HEK293 (cell line): ENCODE measurements around the gene RARRES2.

ENCODE experiments used
- BCL11A ChIP-seq: fragments of 450-650 bp; formaldehyde crosslinking; IDR thresholded peaks from 2 replicates; pipeline ENCODE4 v1.5.1; 2016; ENCODE audit warnings: low read depth, missing biosample characterization, missing genetic modification characterization
- GLI4 ChIP-seq: fragments of 450-650 bp; formaldehyde crosslinking; IDR thresholded peaks from 2 replicates; pipeline ENCODE4 v1.5.1; 2016; ENCODE audit warnings: missing biosample characterization, missing genetic modification characterization
- GLIS1 ChIP-seq: fragments of 450-650 bp; formaldehyde crosslinking; IDR thresholded peaks from 2 replicates; pipeline ENCODE4 v1.5.1; 2016; ENCODE audit warnings: missing biosample characterization, missing genetic modification characterization
- KLF1 ChIP-seq: fragments of 450-650 bp; formaldehyde crosslinking; IDR thresholded peaks from 2 replicates; pipeline ENCODE4 v1.5.1; 2016; ENCODE audit warnings: missing biosample characterization, missing genetic modification characterization
- OSR2 ChIP-seq: fragments of 450-650 bp; formaldehyde crosslinking; IDR thresholded peaks from 2 replicates; pipeline ENCODE4 v1.5.1; 2016; ENCODE audit warnings: missing biosample characterization, missing genetic modification characterization
- PRDM6 ChIP-seq: fragments of 450-650 bp; formaldehyde crosslinking; IDR thresholded peaks from 2 replicates; pipeline ENCODE4 v1.5.1; 2017; ENCODE audit warnings: missing biosample characterization, missing genetic modification characterization
- SALL2 ChIP-seq: fragments of 450-650 bp; formaldehyde crosslinking; IDR thresholded peaks from 2 replicates; pipeline ENCODE4 v1.5.0; 2017; ENCODE audit warnings: missing biosample characterization, mild to moderate bottlenecking, missing genetic modification characterization, borderline replicate concordance
- SP7 ChIP-seq: fragments of 450-650 bp; formaldehyde crosslinking; IDR thresholded peaks from 2 replicates; pipeline ENCODE4 v1.5.1; 2016; ENCODE audit warnings: missing biosample characterization, missing genetic modification characterization
- WT1 ChIP-seq: fragments of 450-650 bp; formaldehyde crosslinking; IDR thresholded peaks from 2 replicates; pipeline ENCODE4 v1.5.1; 2016; ENCODE audit warnings: missing biosample characterization, missing genetic modification characterization
- YY2 ChIP-seq: fragments of 450-650 bp; formaldehyde crosslinking; IDR thresholded peaks from 2 replicates; pipeline ENCODE4 v1.5.1; 2016; ENCODE audit warnings: missing biosample characterization, missing genetic modification characterization
- ZBTB1 ChIP-seq: fragments of 450-650 bp; formaldehyde crosslinking; IDR thresholded peaks from 2 replicates; pipeline ENCODE4 v1.5.1; 2016; ENCODE audit warnings: missing biosample characterization, missing genetic modification characterization
- ZBTB17 ChIP-seq: fragments of 450-650 bp; formaldehyde crosslinking; IDR thresholded peaks from 2 replicates; pipeline ENCODE4 v1.5.1; 2016; ENCODE audit warnings: missing biosample characterization, missing genetic modification characterization
- ZBTB20 ChIP-seq: fragments of 450-650 bp; formaldehyde crosslinking; IDR thresholded peaks from 2 replicates; pipeline ENCODE4 v1.5.1; 2016; ENCODE audit warnings: missing biosample characterization, missing genetic modification characterization
- ZBTB44 ChIP-seq: fragments of 450-650 bp; IDR thresholded peaks from 2 replicates; pipeline ENCODE4 v1.5.1; 2018; ENCODE audit warnings: missing biosample characterization, mild to moderate bottlenecking, missing genetic modification characterization
- ZBTB49 ChIP-seq: fragments of 450-650 bp; formaldehyde crosslinking; IDR thresholded peaks from 2 replicates; pipeline ENCODE4 v1.5.1; 2016; ENCODE audit warnings: missing biosample characterization, missing genetic modification characterization, low read depth
- ZBTB8A ChIP-seq: fragments of 450-650 bp; formaldehyde crosslinking; IDR thresholded peaks from 2 replicates; pipeline ENCODE4 v1.5.1; 2016; ENCODE audit warnings: missing biosample characterization, missing genetic modification characterization
- ZIC2 ChIP-seq: fragments of 450-650 bp; formaldehyde crosslinking; IDR thresholded peaks from 2 replicates; pipeline ENCODE4 v1.5.1; 2016; ENCODE audit warnings: missing biosample characterization, missing genetic modification characterization
- ZNF175 ChIP-seq: fragments of 450-650 bp; formaldehyde crosslinking; IDR thresholded peaks from 2 replicates; pipeline ENCODE4 v1.5.1; 2016; ENCODE audit warnings: missing biosample characterization, missing genetic modification characterization
- ZNF221 ChIP-seq: fragments of 450-650 bp; formaldehyde crosslinking; IDR thresholded peaks from 2 replicates; pipeline ENCODE4 v1.5.1; 2017; ENCODE audit warnings: missing biosample characterization, missing genetic modification characterization, borderline replicate concordance
- ZNF248 ChIP-seq: fragments of 450-650 bp; formaldehyde crosslinking; IDR thresholded peaks from 2 replicates; pipeline ENCODE4 v1.5.1; 2017; ENCODE audit warnings: missing biosample characterization, missing genetic modification characterization
- ZNF341 ChIP-seq: fragments of 450-650 bp; formaldehyde crosslinking; IDR thresholded peaks from 2 replicates; pipeline ENCODE4; 2016; ENCODE audit warnings: low read depth, missing biosample characterization, missing genetic modification characterization
- ZNF391 ChIP-seq: fragments of 450-650 bp; formaldehyde crosslinking; IDR thresholded peaks from 2 replicates; pipeline ENCODE4 v1.5.1; 2016; ENCODE audit warnings: low read depth, missing biosample characterization, missing genetic modification characterization, borderline replicate concordance
- ZNF404 ChIP-seq: fragments of 450-650 bp; formaldehyde crosslinking; IDR thresholded peaks from 2 replicates; pipeline ENCODE4 v1.5.1; 2017; ENCODE audit warnings: missing biosample characterization, missing genetic modification characterization
- ZNF510 ChIP-seq: fragments of 450-650 bp; formaldehyde crosslinking; IDR thresholded peaks from 2 replicates; pipeline ENCODE4 v1.5.1; 2018; ENCODE audit warnings: mild to moderate bottlenecking, missing genetic modification characterization, missing biosample characterization; ENCODE audit not compliant: insufficient replicate concordance
- ZNF529 ChIP-seq: fragments of 450-650 bp; formaldehyde crosslinking; IDR thresholded peaks from 2 replicates; pipeline ENCODE4 v1.5.1; 2017; ENCODE audit warnings: missing genetic modification characterization, missing biosample characterization; ENCODE audit not compliant: insufficient replicate concordance
- ZNF561 ChIP-seq: fragments of 450-650 bp; IDR thresholded peaks from 2 replicates; pipeline ENCODE4 v1.5.1; 2018; ENCODE audit warnings: missing biosample characterization, missing genetic modification characterization, borderline replicate concordance
- ZNF660 ChIP-seq: fragments of 450-650 bp; IDR thresholded peaks from 2 replicates; pipeline ENCODE4 v1.5.1; 2018; ENCODE audit warnings: missing biosample characterization, mild to moderate bottlenecking, missing genetic modification characterization
- ZNF777 ChIP-seq: fragments of 450-650 bp; formaldehyde crosslinking; IDR thresholded peaks from 2 replicates; pipeline ENCODE4 v1.5.1; 2017; ENCODE audit warnings: missing biosample characterization, missing genetic modification characterization, borderline replicate concordance
- ZXDB ChIP-seq: fragments of 450-650 bp; formaldehyde crosslinking; IDR thresholded peaks from 2 replicates; pipeline ENCODE4 v1.5.1; 2016; ENCODE audit warnings: missing biosample characterization, missing genetic modification characterization
- TF ChIP-seq, protein P1 (sequence below): fragments of 450-650 bp; formaldehyde crosslinking; IDR thresholded peaks from 2 replicates; pipeline ENCODE4 v1.5.1; 2016; ENCODE audit warnings: missing biosample characterization, missing genetic modification characterization
- TF ChIP-seq, protein P2 (sequence below): fragments of 450-650 bp; formaldehyde crosslinking; IDR thresholded peaks from 2 replicates; pipeline ENCODE4 v1.5.1; 2016; ENCODE audit warnings: missing biosample characterization, missing genetic modification characterization

The RARRES2 gene

DNA sequence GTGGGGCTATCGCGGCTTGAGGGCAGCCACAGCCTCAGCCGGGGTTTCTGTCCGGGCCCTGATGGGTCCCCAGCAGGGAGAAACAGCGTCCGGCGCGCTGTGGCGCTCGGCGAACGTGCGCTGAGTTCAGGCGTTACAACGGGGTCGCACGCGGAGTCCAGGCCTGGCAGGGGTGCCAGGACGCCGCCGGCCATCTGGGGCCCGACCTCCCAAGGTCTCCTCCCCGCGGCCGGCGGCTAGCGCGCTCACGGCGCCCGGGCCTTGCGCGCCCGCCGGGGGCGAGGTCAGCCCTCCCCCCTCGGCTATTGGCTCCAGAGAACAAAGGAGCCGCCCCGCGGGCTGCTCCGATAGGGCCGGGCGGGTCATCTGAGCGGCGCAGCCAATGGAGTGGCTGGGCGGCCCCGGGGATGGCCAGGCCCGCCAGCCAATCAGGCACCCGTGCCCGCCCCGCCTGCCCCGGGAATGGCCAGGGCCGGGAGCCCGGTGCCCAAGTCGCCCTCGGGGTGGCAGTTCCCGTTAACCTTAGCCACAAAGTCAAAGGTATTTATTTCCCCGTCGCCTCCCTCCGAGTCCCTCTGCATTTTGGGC lies 37.5 kb upstream of the RARRES2 start, which contains the start of gene ZNF775 (continued):
- TF ChIP-seq ZNF660 (tag by site-specific recombination) (peak; percentile 42; the same call in 1 of the 2 replicates), YY2 (tag by site-specific recombination) (0 out of 2 replicates have a peak, but pooled peaks have one; percentile 6), ZBTB44 (no peak), ZNF341 (tag by site-specific recombination) (peak; percentile 84), ZNF561 (peak; percentile 81; the same call in 1 of the 2 replicates), ZXDB (tag by site-specific recombination) (peak; percentile 81), KLF1 (peak; percentile 14; the same call in 1 of the 2 replicates), ZNF221 (tag by site-specific recombination) (no peak), OSR2 (tag by site-specific recombination) (no peak), ZNF529 (tag by site-specific recombination) (no peak), ZBTB17 (tag by site-specific recombination) (no peak), ZNF777 (tag by site-specific recombination) (no peak), ZBTB1 (tag by site-specific recombination) (no peak), GLIS1 (tag by site-specific recombination) (peak; percentile 92), ZNF510 (no peak), ZNF248 (tag by site-specific recombination) (no peak), ZIC2 (tag by site-specific recombination) (peak; percentile 85), ZBTB8A (tag by site-specific recombination) (peak; percentile 98), ZBTB49 (no peak), WT1 (tag by site-specific recombination) (no peak), BCL11A (tag by site-specific recombination) (peak; percentile 33; the same call in 1 of the 2 replicates), ZBTB20 (tag by site-specific recombination) (peak; percentile 84), GLI4 (tag by site-specific recombination) (0 out of 2 replicates have a peak, but pooled peaks have one; percentile 36), SALL2 (tag by site-specific recombination) (no peak), SP7 (tag by site-specific recombination) (no peak), ZNF175 (tag by site-specific recombination) (no peak), PRDM6 (tag by site-specific recombination) (no peak), ZNF391 (0 out of 2 replicates have a peak, but pooled peaks have one; percentile 61), ZNF404 (tag by site-specific recombination) (no peak)
- TF ChIP-seq, protein P1, sequence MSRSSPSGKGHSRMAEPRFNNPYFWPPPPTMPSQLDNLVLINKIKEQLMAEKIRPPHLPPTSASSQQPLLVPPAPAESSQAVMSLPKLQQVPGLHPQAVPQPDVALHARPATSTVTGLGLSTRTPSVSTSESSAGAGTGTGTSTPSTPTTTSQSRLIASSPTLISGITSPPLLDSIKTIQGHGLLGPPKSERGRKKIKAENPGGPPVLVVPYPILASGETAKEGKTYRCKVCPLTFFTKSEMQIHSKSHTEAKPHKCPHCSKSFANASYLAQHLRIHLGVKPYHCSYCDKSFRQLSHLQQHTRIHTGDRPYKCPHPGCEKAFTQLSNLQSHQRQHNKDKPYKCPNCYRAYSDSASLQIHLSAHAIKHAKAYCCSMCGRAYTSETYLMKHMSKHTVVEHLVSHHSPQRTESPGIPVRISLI (tag by site-specific recombination) = no peak
- TF ChIP-seq, protein P2, sequence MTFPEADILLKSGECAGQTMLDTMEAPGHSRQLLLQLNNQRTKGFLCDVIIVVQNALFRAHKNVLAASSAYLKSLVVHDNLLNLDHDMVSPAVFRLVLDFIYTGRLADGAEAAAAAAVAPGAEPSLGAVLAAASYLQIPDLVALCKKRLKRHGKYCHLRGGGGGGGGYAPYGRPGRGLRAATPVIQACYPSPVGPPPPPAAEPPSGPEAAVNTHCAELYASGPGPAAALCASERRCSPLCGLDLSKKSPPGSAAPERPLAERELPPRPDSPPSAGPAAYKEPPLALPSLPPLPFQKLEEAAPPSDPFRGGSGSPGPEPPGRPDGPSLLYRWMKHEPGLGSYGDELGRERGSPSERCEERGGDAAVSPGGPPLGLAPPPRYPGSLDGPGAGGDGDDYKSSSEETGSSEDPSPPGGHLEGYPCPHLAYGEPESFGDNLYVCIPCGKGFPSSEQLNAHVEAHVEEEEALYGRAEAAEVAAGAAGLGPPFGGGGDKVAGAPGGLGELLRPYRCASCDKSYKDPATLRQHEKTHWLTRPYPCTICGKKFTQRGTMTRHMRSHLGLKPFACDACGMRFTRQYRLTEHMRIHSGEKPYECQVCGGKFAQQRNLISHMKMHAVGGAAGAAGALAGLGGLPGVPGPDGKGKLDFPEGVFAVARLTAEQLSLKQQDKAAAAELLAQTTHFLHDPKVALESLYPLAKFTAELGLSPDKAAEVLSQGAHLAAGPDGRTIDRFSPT = peak; percentile 99
